ENCODE data around the gene ALCAM.

DNA sequence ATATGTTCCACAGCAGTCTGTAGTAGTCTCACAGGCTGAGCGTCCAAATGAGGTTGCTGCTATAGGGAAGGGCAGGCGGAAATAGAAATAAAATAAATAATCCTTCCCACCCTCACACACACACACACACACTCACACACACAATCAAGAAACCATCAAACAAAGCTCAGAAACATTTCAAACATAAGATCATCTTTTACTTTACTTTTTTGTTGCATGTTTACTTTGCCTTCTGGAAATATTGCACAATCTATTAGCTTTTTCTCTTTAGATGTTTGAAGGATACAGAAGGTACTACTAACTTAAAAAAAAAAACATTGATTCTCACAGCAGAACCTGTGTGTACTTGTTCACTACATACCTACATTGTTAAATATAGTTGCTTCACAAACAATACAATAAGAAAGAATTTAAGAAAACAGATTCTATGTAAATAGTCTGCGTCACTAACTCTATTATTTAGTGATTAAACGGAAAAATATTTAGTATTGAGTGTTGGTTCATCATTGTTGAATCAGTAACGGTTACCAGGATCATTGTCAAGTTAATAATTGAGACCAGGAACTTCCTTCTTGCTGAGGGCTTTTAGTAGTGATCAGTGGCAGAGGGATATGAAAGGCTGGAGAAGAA, 20.5 kb downstream of the ALCAM start:
- TF ChIP-seq POLR2AphosphoS5 (IDR thresholded peaks at IDR 0.05): no peak
- no peak for TF ChIP-seq POLR2A (IDR thresholded peaks at IDR 0.05)
- TF ChIP-seq, protein P1, sequence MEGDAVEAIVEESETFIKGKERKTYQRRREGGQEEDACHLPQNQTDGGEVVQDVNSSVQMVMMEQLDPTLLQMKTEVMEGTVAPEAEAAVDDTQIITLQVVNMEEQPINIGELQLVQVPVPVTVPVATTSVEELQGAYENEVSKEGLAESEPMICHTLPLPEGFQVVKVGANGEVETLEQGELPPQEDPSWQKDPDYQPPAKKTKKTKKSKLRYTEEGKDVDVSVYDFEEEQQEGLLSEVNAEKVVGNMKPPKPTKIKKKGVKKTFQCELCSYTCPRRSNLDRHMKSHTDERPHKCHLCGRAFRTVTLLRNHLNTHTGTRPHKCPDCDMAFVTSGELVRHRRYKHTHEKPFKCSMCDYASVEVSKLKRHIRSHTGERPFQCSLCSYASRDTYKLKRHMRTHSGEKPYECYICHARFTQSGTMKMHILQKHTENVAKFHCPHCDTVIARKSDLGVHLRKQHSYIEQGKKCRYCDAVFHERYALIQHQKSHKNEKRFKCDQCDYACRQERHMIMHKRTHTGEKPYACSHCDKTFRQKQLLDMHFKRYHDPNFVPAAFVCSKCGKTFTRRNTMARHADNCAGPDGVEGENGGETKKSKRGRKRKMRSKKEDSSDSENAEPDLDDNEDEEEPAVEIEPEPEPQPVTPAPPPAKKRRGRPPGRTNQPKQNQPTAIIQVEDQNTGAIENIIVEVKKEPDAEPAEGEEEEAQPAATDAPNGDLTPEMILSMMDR (IDR thresholded peaks at IDR 0.05): no peak
